GM21576 (cell line): ENCODE results near the gene CAMKK2.
"Not testable (repeated sequence)": the region's sequence is repeated elsewhere in the genome, so short reads cannot be mapped to it uniquely, and the experiment has no call there.

ENCODE experiments used
- ATAC-seq: cut with Tn5 transposase; IDR thresholded peaks from one replicate; pipeline ENCODE4 v1.9.1; 2021; ENCODE audit warnings: mild to moderate bottlenecking, moderate library complexity; ENCODE audit not compliant: unreplicated experiment

Gene CAMKK2

DNA sequence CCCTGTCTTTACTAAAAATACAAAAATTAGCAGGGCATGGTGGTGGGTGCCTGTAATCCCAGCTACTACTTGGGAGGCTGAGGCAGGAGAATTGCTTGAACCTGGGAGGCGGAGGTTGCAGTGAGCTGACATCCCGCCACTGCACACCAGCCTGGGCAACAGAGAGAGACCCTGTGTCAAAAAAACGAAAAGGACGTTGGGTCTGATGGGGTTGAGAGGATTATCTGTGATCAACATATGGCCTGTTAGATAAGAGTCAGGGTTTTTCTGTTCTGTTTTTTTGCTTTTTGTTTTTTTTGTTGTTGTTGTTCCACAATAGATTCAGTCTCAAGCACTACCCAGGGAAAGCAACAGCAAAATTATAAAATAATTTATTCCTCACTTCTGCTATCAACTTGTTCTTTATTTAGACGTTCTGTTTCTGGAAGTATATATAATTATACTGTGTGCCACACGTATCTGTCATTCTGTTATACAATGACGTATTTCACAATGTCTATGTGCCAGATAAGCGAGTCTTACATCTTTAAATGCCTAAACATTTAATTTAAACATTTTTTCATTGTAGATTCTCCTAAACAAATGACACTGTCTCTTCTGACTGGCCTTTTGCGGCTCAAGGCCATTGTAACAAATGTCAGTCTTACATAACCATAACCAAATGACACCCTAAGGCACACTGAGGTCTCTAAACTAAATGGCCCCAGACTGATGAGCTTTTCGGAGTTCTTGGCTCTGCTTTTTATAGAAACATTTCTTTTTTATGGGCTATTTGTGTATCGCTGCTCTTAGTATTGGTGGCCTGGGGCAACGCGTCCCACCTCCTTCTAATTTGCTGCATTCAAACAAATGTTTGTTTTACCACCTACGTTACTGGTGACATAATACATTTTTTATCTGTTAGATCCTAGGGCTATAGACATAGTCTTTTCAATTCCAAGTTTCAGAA is 93.8 kb downstream of the CAMKK2 start:
- ATAC-seq = no peak

DNA sequence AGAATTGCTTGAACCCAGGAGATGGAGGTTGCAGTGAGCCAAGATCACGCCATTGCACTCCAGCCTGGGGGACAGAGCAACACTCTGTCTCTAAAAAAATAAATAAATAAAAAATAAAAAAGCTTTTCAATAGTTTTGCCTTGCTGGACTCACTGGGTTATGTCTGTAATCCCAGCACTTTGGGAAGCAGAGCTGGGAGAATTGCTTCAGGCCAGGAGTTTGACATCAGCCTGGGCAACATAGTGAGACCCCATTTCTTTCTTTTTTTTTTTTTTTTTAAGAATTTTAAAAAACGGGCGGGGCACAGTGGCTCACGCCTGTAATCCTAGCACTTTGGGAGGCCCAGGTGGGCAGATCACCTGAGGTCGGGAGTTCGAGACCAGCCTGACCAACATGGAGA is 95.4 kb downstream of the CAMKK2 start:
- not testable (repeated sequence) for ATAC-seq

DNA sequence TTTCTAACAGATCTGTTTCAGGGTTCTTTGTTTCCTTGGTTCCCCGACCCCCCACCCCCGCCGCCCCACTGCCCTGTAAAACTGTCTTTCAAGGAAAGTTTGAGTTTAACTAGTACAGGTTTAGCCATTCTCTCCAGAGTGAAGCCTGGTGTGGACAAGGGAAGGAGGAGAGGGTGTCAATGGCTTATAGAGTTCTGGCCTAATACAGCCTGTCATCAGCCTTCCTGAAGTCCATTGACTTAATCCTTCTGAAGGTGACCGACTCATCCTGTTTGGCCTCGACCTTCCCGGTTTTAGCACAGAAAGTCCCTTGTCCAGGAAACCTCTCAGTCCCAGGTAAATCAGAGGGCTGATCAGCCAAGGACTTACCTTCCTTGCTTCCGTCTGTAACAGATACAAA is 97.6 kb downstream of the CAMKK2 start:
- ATAC-seq = no peak

DNA sequence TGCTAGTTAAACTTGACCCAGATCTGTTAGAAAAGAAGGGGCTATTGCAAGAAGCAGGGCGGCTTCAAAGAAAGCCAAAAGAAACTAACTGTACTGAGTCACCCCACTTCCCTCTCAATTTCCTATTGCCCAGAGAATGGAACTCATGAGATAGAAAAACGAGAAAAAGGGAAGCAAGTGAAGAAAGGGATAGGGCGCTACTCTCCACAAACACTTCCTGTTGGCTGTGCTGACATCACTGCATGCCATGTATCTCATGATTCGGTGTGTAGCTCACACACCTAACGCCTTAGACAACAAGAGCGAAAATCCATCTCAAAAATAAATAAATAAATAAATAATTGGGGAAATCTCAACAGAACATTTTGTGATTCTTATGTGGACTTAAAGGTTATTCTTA is 99.6 kb downstream of the CAMKK2 start:
- ATAC-seq = no peak

- no peak for ATAC-seq
Measured at GRCh38 chr12:121191151-121191550, 105.4 kb downstream of the CAMKK2 start.

DNA sequence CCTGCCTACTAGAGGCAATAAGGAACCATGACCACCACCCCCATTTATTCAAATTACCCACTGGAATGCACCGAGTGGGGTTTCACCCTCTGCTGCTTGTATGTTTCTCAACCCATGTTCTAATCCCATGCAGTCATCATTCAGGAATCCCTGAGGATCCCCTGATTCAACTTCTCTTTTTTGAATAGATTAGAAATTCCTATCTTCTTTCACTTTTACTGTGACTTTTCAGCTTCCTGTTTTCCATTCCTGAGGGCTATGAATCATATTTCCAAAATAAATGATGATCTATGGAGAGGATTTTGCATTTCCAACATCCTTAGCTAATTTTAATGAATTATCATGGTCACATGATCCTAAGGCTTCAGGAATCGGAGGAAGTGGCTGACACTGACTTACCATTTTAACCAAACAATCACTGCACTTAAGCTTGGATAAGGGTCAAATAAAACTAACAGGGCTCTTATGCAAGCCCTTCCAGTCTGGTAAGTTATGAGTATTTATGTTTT is 105.9 kb downstream of the CAMKK2 start:
- no peak for ATAC-seq

DNA sequence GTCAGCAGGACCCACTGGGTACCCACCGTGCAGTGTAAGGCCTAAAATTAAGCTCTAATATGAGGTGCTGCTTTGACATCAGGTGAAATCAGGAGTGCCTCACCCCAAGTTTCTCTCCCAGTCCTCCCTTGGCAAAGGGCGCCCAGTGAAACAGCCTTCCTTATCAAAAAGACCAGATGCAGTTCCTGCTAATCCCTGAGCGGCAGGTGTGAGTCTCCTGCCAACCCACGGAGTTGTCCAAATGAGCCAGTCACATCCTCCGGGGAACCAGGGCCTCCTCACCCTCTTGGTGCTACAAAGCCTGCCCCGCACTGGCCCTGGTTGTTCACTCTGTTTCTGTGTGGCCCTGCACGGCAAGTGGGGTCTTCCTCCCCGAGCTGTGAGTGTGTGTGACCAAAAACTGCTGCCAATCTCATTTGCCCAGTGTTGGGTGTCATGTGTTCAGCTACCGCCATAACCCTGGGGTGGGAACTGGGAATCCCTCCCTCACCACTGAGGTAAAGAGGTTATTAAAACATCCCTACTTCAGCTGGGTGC is 106.8 kb downstream of the CAMKK2 start:
- ATAC-seq = no peak

DNA sequence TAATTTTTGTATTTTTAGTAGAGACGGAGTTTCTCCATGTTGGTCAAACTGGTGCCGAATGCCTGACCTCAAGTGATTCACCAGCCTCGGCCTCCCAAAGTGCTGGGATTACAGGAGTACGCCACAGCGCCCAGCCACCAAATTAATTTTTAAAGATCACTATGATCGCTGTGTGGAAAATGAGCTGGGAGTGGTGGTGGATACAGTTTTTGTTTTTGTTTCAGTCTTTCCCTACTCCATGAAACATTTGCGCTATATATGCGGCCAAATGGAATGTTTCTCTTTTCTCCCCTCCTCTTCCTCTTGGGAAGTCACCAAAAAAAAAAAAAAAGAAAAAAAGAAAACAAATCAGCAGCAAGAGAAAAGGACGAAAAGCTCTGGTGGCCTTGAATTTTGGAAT is 107.4 kb downstream of the CAMKK2 start:
- ATAC-seq = no peak

GRCh38 chr12:121188227-121188626 is 108.3 kb downstream of the CAMKK2 start:
- no peak for ATAC-seq
